ENCODE data around the gene CMIP. TPM values are rescaled to one million over a fixed set of nuclear protein-coding genes. Genes with fewer than 3 reads are reported as not detected.

Gene CMIP
- total RNA-seq, 1 donor = 15.7 TPM

- no peak overlapping the region for H3K4me3 ChIP-seq (ENCODE audit: low read depth, low read length)
- no peak for DNase-seq (ENCODE audit: low read depth)
- no peak for TF ChIP-seq CTCF (IDR thresholded peaks at IDR 0.05; ENCODE audit: insufficient read depth, low read length)
Measured at GRCh38 chr16:81541314-81541713, 96.7 kb downstream of the CMIP start.

- no peak overlapping the region for H3K4me3 ChIP-seq (ENCODE audit: low read depth, low read length)
- no peak for DNase-seq (ENCODE audit: low read depth)
- no peak for TF ChIP-seq CTCF (IDR thresholded peaks at IDR 0.05; ENCODE audit: insufficient read depth, low read length)
Measured at GRCh38 chr16:81542609-81543570, 98.3 kb downstream of the CMIP start.

GRCh38 chr16:81543571-81543970 lies 99.0 kb downstream of the CMIP start:
- TF ChIP-seq CTCF (IDR thresholded peaks at IDR 0.05; ENCODE audit: insufficient read depth, low read length) = no peak
- DNase-seq (ENCODE audit: low read depth) = peak; percentile 56
- no peak overlapping the region for H3K4me3 ChIP-seq (ENCODE audit: low read depth, low read length)

GRCh38 chr16:81544261-81544660 lies 99.7 kb downstream of the CMIP start:
- no peak for TF ChIP-seq CTCF (IDR thresholded peaks at IDR 0.05; ENCODE audit: insufficient read depth, low read length)
- no peak for DNase-seq (ENCODE audit: low read depth)
- H3K4me3 ChIP-seq (ENCODE audit: low read depth, low read length) = no peak overlapping the region

GRCh38 chr16:81544700-81545271 lies 100.2 kb downstream of the CMIP start:
- DNase-seq (ENCODE audit: low read depth) = peak; percentile 64
- no peak overlapping the region for H3K4me3 ChIP-seq (ENCODE audit: low read depth, low read length)
- no peak for TF ChIP-seq CTCF (IDR thresholded peaks at IDR 0.05; ENCODE audit: insufficient read depth, low read length)

GRCh38 chr16:81545470-81546250 lies 101.1 kb downstream of the CMIP start:
- TF ChIP-seq CTCF (IDR thresholded peaks at IDR 0.05; ENCODE audit: insufficient read depth, low read length) = no peak
- no peak overlapping the region for H3K4me3 ChIP-seq (ENCODE audit: low read depth, low read length)
- DNase-seq (ENCODE audit: low read depth) = no peak
